Neuronal stem cell (in vitro differentiated cells): ENCODE data around the gene P4HA3.

Source experiments
- DNase-seq: peaks from one replicate; pipeline ENCODE4 v3.0.0-alpha.2; 2013; ENCODE audit warnings: low spot score
- H2AFZ ChIP-seq: one replicate; pipeline ENCODE4 v1.6.1; 2013; ENCODE audit warnings: mild to moderate bottlenecking, low read length, inconsistent platforms
- H2AK5ac ChIP-seq: 2 replicates; pipeline ENCODE4 v1.6.1; 2013; ENCODE audit warnings: low read depth, mild to moderate bottlenecking, inconsistent platforms, low read length, moderate library complexity, mixed read lengths
- H2BK120ac ChIP-seq: 2 replicates; pipeline ENCODE4 v1.6.1; 2013; ENCODE audit warnings: low read depth, mild to moderate bottlenecking, inconsistent platforms, low read length, moderate library complexity, mixed read lengths
- H2BK12ac ChIP-seq: one replicate; pipeline ENCODE4 v1.6.1; 2013; ENCODE audit warnings: low read length, inconsistent platforms
- H2BK15ac ChIP-seq: 2 replicates; pipeline ENCODE4 v1.6.1; 2013; ENCODE audit warnings: mild to moderate bottlenecking, low read length, inconsistent platforms, mixed read lengths
- H2BK5ac ChIP-seq: one replicate; pipeline ENCODE4 v1.6.1; 2013; ENCODE audit warnings: inconsistent platforms, mild to moderate bottlenecking, low read length, moderate library complexity
- H3K14ac ChIP-seq: one replicate; pipeline ENCODE4 v1.6.1; 2013; ENCODE audit warnings: low read length, inconsistent platforms
- H3K18ac ChIP-seq: 2 replicates; pipeline ENCODE4 v1.6.1; 2013; ENCODE audit warnings: low read length, inconsistent platforms
- H3K23ac ChIP-seq: 2 replicates; pipeline ENCODE4 v1.6.1; 2013; ENCODE audit warnings: low read depth, mild to moderate bottlenecking, mixed read lengths, low read length, inconsistent platforms; ENCODE audit not compliant: poor library complexity
- H3K27ac ChIP-seq: replicated peaks from 3 replicates; pipeline ENCODE4 v1.5.1; 2013; ENCODE audit warnings: low read length, inconsistent platforms
- H3K27me3 ChIP-seq, 3 experiments: 2 replicates each; pipeline ENCODE4 v1.6.1; 2013; ENCODE audit warnings: low read length in 3 of 3, mild to moderate bottlenecking in 2 of 3, inconsistent platforms in 1 of 3, low read depth in 1 of 3, mixed read lengths in 1 of 3, moderate library complexity in 1 of 3; ENCODE audit not compliant: control insufficient read depth in 3 of 3, insufficient read depth in 3 of 3
- H3K36me3 ChIP-seq, 2 donors: replicated peaks in 1 of 2; 2 replicates each; pipeline ENCODE4 v1.6.1; 2013; ENCODE audit warnings: low read length in 2 of 2; ENCODE audit not compliant: control insufficient read depth in 2 of 2, insufficient read depth in 2 of 2
- H3K4ac ChIP-seq: 2 replicates; pipeline ENCODE4 v1.6.1; 2013; ENCODE audit warnings: inconsistent platforms, mild to moderate bottlenecking, low read length, moderate library complexity
- H3K4me1 ChIP-seq, 2 donors: 1 replicate in 1 of 2; 2 replicates in 1 of 2; pipeline ENCODE4 v1.6.1; 2013; ENCODE audit warnings: low read length in 2 of 2, low read depth in 1 of 2; ENCODE audit not compliant: control insufficient read depth in 2 of 2, insufficient read depth in 1 of 2
- H3K4me2 ChIP-seq: one replicate; pipeline ENCODE4 v1.6.1; 2013; ENCODE audit warnings: mild to moderate bottlenecking, low read length, inconsistent platforms; ENCODE audit not compliant: insufficient read depth, poor library complexity, severe bottlenecking
- H3K4me3 ChIP-seq, 2 donors: 2 replicates each; pipeline ENCODE4 v1.5.1; 2013; ENCODE audit warnings: low read length in 2 of 2, mild to moderate bottlenecking in 2 of 2, inconsistent platforms in 1 of 2, moderate library complexity in 1 of 2
- H3K79me1 ChIP-seq: one replicate; pipeline ENCODE4 v1.6.1; 2013; ENCODE audit warnings: low read depth, mild to moderate bottlenecking, inconsistent platforms, low read length, moderate library complexity
- H3K9ac ChIP-seq: one replicate; pipeline ENCODE4 v1.6.1; 2013; ENCODE audit warnings: mild to moderate bottlenecking, low read depth, low read length, inconsistent platforms; ENCODE audit not compliant: poor library complexity
- H3K9me3 ChIP-seq, 2 donors: replicated peaks in 1 of 2; 2 replicates each; pipeline versions ENCODE3 to v1.6.1; 2013; ENCODE audit warnings: low read length in 2 of 2, mild to moderate bottlenecking in 2 of 2, inconsistent platforms in 1 of 2, low read depth in 1 of 2, mixed read lengths in 1 of 2, moderate library complexity in 1 of 2; ENCODE audit not compliant: control insufficient read depth in 2 of 2, insufficient read depth in 1 of 2
- H4K8ac ChIP-seq: one replicate; pipeline ENCODE4 v1.6.1; 2013; ENCODE audit warnings: low read depth, mild to moderate bottlenecking, inconsistent platforms, low read length, moderate library complexity
- H4K91ac ChIP-seq: one replicate; pipeline ENCODE4 v1.6.1; 2013; ENCODE audit warnings: low read length, low read depth, mild to moderate bottlenecking, inconsistent platforms; ENCODE audit not compliant: poor library complexity
- WGBS, 2 donors: extraction: QIAGEN DNeasy Blood & Tissue Kit; methylation state at CpG; one replicate each; pipeline ENCODE4 v1.1.7; 2013; ENCODE audit warnings: missing lambda C conversion rate in 2 of 2, mixed read lengths in 1 of 2; ENCODE audit not compliant: insufficient read length in 2 of 2, insufficient replicate concordance in 1 of 2; ENCODE audit errors: extremely low coverage in 2 of 2; 5-methylcytosine and 5-hydroxymethylcytosine counted together

P4HA3 gene

GRCh38 chr11:74330075-74330858 is 18.8 kb upstream of the P4HA3 start:
- no peak overlapping the region for H2BK12ac ChIP-seq
- no peak overlapping the region for H3K23ac ChIP-seq
- H3K4me1 ChIP-seq, result peaks cover 0 to 10% of the 10 kb centered on the region in 2 donors
- H2BK5ac ChIP-seq, result no peak overlapping the region
- H3K27ac ChIP-seq, result no peak overlapping the region
- H3K9ac ChIP-seq, result no peak overlapping the region
- H3K27me3 ChIP-seq, result no peaks in the 10 kb centered on the region
- no peak overlapping the region for H4K91ac ChIP-seq
- no peaks in the 10 kb centered on the region for H3K79me1 ChIP-seq
- H3K18ac ChIP-seq, result no peak overlapping the region
- H2BK15ac ChIP-seq, result no peak overlapping the region
- H2AFZ ChIP-seq, result no peak overlapping the region
- H2BK120ac ChIP-seq, result no peak overlapping the region
- no peak overlapping the region for H2AK5ac ChIP-seq
- H3K4ac ChIP-seq, result no peak overlapping the region
- H3K4me3 ChIP-seq, result no peak overlapping the region
- H3K36me3 ChIP-seq, result no peaks in the 10 kb centered on the region
- H4K8ac ChIP-seq, result no peak overlapping the region
- H3K9me3 ChIP-seq, result peaks cover 0 to 5% of the 10 kb centered on the region in 2 donors
- H3K14ac ChIP-seq, result no peak overlapping the region
- H3K4me2 ChIP-seq, result no peak overlapping the region
- no peak for DNase-seq

GRCh38 chr11:74327076-74327475 is 15.6 kb upstream of the P4HA3 start:
- Histone ChIP-seq H3K9ac (no peak overlapping the region), H3K4me1 (peaks cover 0 to 10% of the 10 kb centered on the region in 2 donors), H2BK5ac (no peak overlapping the region), H3K14ac (no peak overlapping the region), H3K79me1 (no peaks in the 10 kb centered on the region), H4K91ac (no peak overlapping the region), H3K9me3 (peaks cover 0 to 5% of the 10 kb centered on the region in 2 donors), H3K27ac (no peak overlapping the region), H3K23ac (no peak overlapping the region), H3K4me3 (no peak overlapping the region), H2AFZ (no peak overlapping the region), H3K4ac (no peak overlapping the region), H2BK12ac (no peak overlapping the region), H2AK5ac (no peak overlapping the region), H3K4me2 (no peak overlapping the region), H4K8ac (no peak overlapping the region), H3K36me3 (no peaks in the 10 kb centered on the region), H2BK120ac (no peak overlapping the region), H3K27me3 (no peaks in the 10 kb centered on the region), H3K18ac (no peak overlapping the region), H2BK15ac (no peak overlapping the region)
- no CpG with 5 or more reads among the region's 1 CpG for WGBS, 2 donors
- DNase-seq, result no peak

- Histone ChIP-seq H3K4ac (no peak overlapping the region), H2AK5ac (no peak overlapping the region), H3K4me3 (no peak overlapping the region), H3K27me3 (no peaks in the 10 kb centered on the region), H3K23ac (no peak overlapping the region), H3K4me1 (peaks cover 0 to 10% of the 10 kb centered on the region in 2 donors), H2BK15ac (no peak overlapping the region), H4K91ac (no peak overlapping the region), H2BK12ac (no peak overlapping the region), H2BK5ac (no peak overlapping the region), H3K27ac (no peak overlapping the region), H3K79me1 (no peaks in the 10 kb centered on the region), H3K4me2 (no peak overlapping the region), H2AFZ (no peak overlapping the region), H3K14ac (no peak overlapping the region), H4K8ac (no peak overlapping the region), H3K36me3 (no peaks in the 10 kb centered on the region), H3K9ac (no peak overlapping the region), H3K9me3 (peaks cover 0 to 5% of the 10 kb centered on the region in 2 donors), H3K18ac (no peak overlapping the region), H2BK120ac (no peak overlapping the region)
- DNase-seq, result no peak
- no CpG with 5 or more reads among the region's 5 CpGs for WGBS, 2 donors
Observed at GRCh38 chr11:74326665-74327064, 15.2 kb upstream of the P4HA3 start.

- Histone ChIP-seq H3K79me1 (no peaks in the 10 kb centered on the region), H3K27ac (no peak overlapping the region), H3K9ac (no peak overlapping the region), H3K9me3 (peaks cover 0 to 5% of the 10 kb centered on the region in 2 donors), H4K91ac (no peak overlapping the region), H3K27me3 (no peaks in the 10 kb centered on the region), H3K4ac (no peak overlapping the region), H2BK15ac (no peak overlapping the region), H2AFZ (no peak overlapping the region), H2BK12ac (no peak overlapping the region), H2BK5ac (no peak overlapping the region), H2BK120ac (no peak overlapping the region), H3K36me3 (no peaks in the 10 kb centered on the region), H3K18ac (peak overlapping the region; percentile 11), H4K8ac (no peak overlapping the region), H3K23ac (no peak overlapping the region), H3K4me1 (peaks cover 0 to 10% of the 10 kb centered on the region in 2 donors), H3K14ac (no peak overlapping the region), H3K4me3 (no peak overlapping the region), H2AK5ac (no peak overlapping the region), H3K4me2 (no peak overlapping the region)
- WGBS, 2 donors, result no CpG with 5 or more reads among the region's 7 CpGs
- DNase-seq, result no peak
Observed at GRCh38 chr11:74325649-74326645, 14.5 kb upstream of the P4HA3 start.
